ENCODE measurements around the gene GRP. TPM values are rescaled to one million over a fixed set of nuclear protein-coding genes. Genes with fewer than 3 reads are reported as not detected.

GRP gene
- not detected for polyA plus RNA-seq (ENCODE audit: insufficient read length)

- DNase-seq (ENCODE audit: low read depth) = no peak
Measured at GRCh38 chr18:59219672-59220163, at the start of gene GRP. Gene GRP (plus strand): TSS chr18:59220158. CDS start chr18:59220266, 108 bp downstream.

GRCh38 chr18:59172664-59173249 is 47.2 kb upstream of the GRP start:
- DNase-seq (ENCODE audit: low read depth) = no peak

DNA sequence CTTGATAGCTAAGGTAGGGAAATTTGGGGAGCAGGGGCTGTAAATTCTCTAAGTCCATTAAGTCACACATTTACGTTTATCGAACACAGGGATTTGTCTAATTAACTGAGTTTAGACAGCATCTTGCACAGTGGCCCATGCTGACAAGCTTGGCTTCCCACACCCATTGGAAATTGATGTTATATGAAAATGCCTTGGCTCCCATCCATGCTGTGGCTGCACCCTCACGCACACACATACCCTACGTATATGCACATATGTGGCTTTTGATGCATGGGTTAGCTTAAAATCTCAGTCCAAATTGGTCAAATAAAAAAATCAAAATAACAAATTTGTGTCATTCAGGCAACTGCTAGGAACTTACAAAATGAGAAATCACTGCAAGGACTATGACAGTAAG is 42.5 kb upstream of the GRP start:
- no peak for DNase-seq (ENCODE audit: low read depth)

DNA sequence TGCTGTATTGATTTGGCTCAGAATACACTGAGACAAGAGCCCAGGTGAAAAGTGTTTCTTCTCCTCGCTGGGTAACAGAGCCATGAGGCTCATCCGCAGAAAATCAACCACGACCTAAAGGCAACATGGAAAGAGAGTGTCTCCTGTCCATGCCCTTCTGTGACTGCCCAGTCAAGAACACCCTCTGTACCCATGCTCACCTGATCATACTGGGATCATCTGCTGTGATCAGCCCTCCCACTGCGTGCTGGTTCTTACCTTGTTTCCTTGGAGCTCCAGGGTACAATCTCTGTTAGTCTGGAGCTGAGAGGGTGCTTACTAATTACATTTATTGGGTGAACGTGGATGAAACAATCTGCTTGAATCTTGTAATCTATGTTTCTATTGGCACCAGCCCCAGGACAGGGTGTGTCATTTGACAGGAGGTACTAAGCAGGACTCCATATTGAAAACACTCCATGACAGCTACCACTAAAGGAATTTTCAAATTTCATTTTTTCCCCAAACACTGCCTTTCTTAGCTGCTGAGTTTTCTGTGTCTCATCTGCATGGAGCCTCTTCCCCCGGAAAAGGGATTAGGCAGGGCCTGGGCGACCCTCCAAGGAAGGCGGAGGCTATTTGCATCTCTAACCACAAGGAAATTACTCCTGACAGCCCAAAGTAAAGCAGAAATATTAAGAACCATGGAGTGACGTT is 39.7 kb upstream of the GRP start:
- no peak for DNase-seq (ENCODE audit: low read depth)

DNA sequence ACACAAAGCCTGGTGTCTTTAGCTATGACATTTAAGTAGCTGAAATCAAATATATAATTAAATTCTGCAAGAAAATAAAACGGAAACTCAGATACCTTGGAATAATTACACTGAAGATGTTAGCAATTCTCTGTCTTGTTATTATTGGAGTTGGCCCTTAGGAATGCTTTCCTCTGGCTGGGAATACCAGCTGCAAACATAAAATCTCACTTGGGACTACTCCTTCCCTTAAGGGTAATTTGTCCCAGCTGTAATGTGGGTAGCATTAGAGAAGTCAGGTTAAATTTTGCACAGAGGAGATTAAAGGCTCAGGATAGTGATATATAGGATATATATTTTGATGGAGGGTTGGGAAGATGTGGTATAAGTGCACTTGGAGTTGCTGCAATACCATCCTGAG is 37.3 kb upstream of the GRP start:
- no peak for DNase-seq (ENCODE audit: low read depth)

GRCh38 chr18:59189008-59189407 is 30.9 kb upstream of the GRP start:
- DNase-seq (ENCODE audit: low read depth) = no peak

DNA sequence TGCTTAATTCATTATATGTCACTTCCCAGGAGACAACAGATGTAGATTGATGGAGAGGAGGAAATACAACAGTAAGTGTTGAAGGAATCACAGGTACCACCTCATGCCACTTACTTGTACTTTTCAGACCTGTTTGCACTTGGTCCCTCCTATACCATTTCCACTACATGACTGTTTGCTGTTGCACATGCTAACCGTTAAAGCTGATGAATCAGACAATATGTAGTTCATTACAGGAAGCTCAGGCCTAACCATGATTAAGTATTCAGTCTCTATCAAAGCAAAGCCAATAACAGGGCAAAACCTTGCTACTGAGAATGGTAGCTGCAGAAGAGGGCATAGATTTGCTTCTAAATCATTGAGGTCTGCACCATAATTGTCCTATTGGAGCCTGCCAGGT is 30.2 kb upstream of the GRP start:
- DNase-seq (ENCODE audit: low read depth) = no peak

DNA sequence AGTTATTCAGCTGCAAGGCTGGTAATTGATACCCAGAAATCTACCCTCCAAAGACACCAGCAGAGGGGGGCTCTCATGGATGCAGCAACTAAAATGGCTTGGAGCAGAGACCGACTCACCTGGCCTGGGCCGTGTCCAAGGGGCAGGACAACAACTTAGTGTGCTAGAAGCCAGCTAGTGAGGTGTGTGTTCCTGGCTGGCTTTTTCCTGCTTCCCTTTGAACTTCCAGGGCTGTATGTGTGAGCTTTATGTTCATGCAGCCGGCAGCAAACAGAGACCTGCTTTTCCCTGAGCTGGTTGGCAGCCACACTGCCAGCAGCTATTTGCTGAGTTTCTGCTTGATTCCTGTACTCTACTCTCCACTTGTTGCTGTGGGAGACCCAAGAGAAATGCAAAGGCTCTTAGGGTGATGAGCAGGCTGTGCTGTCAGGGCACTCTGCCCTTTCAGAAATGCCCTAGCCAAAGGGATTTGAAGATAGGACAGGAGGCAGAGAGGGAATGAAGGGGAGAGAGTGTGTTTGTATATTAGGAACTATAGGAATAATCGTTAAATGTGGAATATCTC is 23.7 kb upstream of the GRP start:
- no peak for DNase-seq (ENCODE audit: low read depth)

GRCh38 chr18:59197636-59198035 is 22.3 kb upstream of the GRP start:
- DNase-seq (ENCODE audit: low read depth) = no peak

DNA sequence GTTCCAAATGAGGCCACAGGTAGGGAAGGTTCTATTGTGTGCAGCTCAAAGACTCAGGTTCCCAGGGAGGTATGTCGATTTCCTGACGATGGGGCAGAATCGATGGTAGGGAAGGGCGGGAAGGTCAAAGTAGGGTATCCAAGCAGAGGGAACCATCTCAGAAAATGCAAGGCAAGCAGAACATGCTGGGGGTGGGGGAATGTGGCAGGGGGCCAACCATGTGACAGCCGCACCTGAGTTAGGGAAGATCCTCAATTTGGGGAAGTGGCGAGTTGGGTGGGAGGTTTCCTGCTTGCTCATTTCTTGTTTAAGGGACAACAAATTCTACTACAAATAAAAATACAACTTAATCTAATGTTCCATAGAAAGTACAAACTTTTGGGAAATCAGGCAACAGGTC is 21.7 kb upstream of the GRP start:
- DNase-seq (ENCODE audit: low read depth) = no peak

- no peak for DNase-seq (ENCODE audit: low read depth)
Measured at GRCh38 chr18:59200787-59201186, 19.2 kb upstream of the GRP start.

DNA sequence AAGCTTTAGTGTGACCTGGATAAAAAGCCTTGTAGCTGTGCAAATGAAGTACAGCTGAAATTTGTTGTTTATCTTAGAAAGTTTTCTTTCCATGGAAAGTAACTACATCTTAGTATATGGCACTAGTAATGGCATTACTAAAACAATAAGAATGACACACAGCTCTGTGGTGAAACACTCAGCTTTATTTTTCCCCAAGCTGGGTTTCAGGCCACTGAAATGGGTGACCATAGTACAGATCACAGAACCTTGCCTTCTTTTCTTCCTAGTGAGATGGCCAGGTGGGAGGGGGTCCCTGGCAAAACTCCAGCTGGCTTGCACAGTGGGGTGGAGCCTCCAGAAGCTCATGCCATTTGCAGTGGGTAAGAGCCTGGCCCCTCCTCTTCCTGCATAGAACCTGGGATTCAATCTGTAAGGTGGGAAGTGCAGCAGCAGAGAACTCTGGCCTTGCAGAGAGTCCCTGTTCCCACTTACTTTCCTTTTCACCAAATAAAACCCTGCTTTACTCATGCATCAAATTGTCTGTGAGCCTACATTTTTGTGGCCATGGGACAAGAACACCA is 17.6 kb upstream of the GRP start:
- DNase-seq (ENCODE audit: low read depth) = no peak

DNA sequence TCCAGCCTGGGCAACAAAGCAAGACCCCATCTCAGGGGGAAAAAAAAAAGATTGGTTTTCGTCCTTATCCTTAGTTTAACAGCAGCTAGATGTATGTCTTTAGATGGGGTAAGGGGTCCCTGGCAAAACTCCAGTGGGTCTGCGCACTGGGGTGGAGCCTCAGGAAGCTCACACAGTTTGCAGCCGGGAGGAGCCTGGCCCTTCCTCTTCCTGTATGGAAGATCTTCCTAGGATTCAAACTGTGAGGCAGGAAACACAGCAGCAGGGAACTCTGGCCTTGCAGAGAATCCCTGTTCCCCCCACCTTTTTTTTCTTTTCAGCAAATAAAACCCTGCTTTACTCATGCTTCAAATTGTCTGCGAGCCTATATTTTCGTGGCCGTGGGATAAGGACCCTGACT is 12.5 kb upstream of the GRP start:
- no peak for DNase-seq (ENCODE audit: low read depth)

DNA sequence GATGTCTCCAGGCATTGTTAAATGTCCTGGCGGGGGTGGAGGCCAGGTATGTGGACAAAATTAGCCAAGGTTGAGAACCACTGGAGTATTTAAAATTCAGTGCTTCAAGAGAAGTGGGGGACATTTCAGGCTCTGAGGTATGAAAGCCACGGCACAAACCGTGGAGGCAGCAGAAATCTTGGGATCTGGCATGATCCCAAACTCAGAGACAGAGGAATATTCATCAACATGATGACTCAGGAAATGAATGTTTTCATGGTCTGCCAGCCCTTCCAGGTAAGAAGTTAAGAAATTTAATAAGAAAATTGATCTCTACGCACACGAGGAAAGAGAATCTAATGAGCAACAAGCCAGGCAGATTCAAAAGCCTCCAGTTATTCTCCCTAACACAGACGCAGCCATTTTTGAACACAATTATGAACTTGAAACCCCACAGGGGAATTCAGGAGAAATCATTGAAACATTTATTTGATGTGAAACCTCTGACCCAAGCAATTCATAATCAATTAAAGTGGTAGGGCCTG is 11.3 kb upstream of the GRP start:
- DNase-seq (ENCODE audit: low read depth) = no peak

GRCh38 chr18:59210299-59210698 is 9.7 kb upstream of the GRP start:
- no peak for DNase-seq (ENCODE audit: low read depth)

- DNase-seq (ENCODE audit: low read depth) = no peak
Measured at GRCh38 chr18:59211629-59212028, 8.3 kb upstream of the GRP start.

DNA sequence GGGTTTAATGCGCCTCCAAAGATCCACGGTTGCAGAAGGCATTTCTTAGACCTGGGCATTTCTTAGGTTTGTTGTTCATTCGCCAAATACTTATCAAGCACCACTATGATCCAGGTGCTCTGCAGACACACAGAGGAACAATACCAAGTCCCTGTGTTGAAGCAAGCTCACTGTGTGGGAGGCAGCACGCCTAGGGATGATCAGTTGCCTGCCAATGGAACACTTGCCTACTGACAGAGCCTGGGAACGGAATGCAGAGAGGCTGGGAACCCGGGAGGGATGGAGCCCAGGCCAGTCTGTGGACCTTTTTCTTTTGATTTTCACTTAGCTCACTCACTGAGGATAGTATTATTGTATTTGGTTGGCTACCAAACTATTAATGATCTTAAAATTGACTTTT is 1.9 kb upstream of the GRP start:
- no peak for DNase-seq (ENCODE audit: low read depth)

GRCh38 chr18:59220164-59220783 is 316 bp downstream of the GRP start:
- no peak for DNase-seq (ENCODE audit: low read depth)

GRCh38 chr18:59220784-59221765 is 1.1 kb downstream of the GRP start:
- no peak for DNase-seq (ENCODE audit: low read depth)

DNA sequence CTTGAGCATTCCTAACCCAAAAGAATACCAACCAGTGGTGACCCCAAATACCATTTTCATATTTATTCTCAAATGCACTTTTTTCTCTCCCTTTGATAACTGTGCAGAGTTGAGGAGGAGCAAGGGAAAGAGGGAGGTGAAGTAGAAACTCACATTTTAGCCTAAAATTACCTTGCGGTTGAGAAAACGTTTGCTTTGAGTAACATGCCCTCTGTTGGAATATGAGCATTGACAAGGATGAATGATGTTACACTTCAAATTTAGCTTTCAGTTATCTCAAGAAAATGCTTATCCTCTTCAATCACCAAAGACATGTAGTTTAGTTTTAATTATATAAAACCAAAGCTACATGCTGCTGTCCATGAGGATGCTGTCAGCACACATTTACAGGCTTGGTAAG is 2.4 kb downstream of the GRP start:
- DNase-seq (ENCODE audit: low read depth) = no peak

DNA sequence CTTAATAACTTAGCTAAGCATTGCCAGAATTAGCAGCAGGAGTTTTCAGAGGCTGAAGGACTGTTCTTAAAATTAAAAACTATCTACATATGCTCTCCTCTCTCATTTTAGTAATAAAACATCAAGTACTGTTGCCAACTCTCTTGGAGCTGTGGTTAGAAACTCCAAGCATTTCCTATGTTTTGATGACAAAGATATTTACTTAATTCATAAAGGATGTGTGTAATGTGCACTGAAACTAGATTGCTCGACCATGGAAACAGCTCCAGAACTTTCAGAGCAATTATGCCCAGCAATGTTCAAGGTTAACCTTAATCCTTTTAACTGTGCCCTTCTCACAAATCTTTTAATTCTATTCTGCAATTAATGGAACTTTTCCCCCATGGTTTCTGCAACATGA is 8.4 kb downstream of the GRP start:
- no peak for DNase-seq (ENCODE audit: low read depth)

Measured in forelimb muscle (tissue), 1 donor.